Neural cell (in vitro differentiated cells): Measurements from ENCODE around the gene TMCO4. TPM values are rescaled to one million over a fixed set of nuclear protein-coding genes. Genes with fewer than 3 reads are reported as not detected.

Experiments used
- H2AFZ ChIP-seq: fragments of 200-600, 300-800 bp; sonication (generic), shearing (Covaris generic); 2 replicates; pipeline ENCODE4 v1.6.0; 2014; ENCODE audit warnings: low read depth, mild to moderate bottlenecking, antibody characterized with exemption, low read length, moderate library complexity
- H3F3A ChIP-seq: fragments of 200-600 bp; shearing (Covaris generic); 2 replicates; pipeline ENCODE4 v1.6.1; 2016; ENCODE audit warnings: mild to moderate bottlenecking, moderate library complexity, mixed read lengths, antibody characterized with exemption, low read length; ENCODE audit not compliant: insufficient read depth, poor library complexity, severe bottlenecking
- H3K27ac ChIP-seq: fragments of 200-600, 300-800 bp; sonication (generic), shearing (Covaris generic); 2 replicates; pipeline ENCODE4 v1.5.1; 2014; ENCODE audit warnings: mild to moderate bottlenecking, low read length, moderate library complexity
- H3K27me3 ChIP-seq: fragments of 300-800, 200-600 bp; sonication (generic), shearing (Covaris generic); 2 replicates; pipeline ENCODE4 v1.6.0; 2014; ENCODE audit warnings: mild to moderate bottlenecking, low read depth, low read length, moderate library complexity; ENCODE audit not compliant: insufficient read depth
- H3K36me3 ChIP-seq: fragments of 300-800, 200-600 bp; sonication (generic), shearing (Covaris generic); 2 replicates; pipeline ENCODE4 v1.5.1; 2014; ENCODE audit warnings: mild to moderate bottlenecking, antibody characterized with exemption, low read length, moderate library complexity; ENCODE audit not compliant: insufficient read depth
- H3K4me2 ChIP-seq: fragments of 300-800, 200-600 bp; sonication (generic), shearing (Covaris generic); 2 replicates; pipeline ENCODE4 v1.6.0; 2014; ENCODE audit warnings: mild to moderate bottlenecking, low read length
- H3K4me3 ChIP-seq: fragments of 300-800, 200-600 bp; sonication (generic), shearing (Covaris generic); 2 replicates; pipeline ENCODE4 v1.5.1; 2014; ENCODE audit warnings: mild to moderate bottlenecking, low read length, moderate library complexity
- H3K79me2 ChIP-seq: fragments of 200-600 bp; shearing (Covaris generic); replicated peaks from 2 replicates; pipeline ENCODE4 v1.6.0; 2014; ENCODE audit warnings: mild to moderate bottlenecking, low read length, moderate library complexity; ENCODE audit not compliant: insufficient read depth
- H3K9ac ChIP-seq: fragments of 300-800, 200-600 bp; sonication (generic), shearing (Covaris generic); 2 replicates; pipeline ENCODE4 v1.6.1; 2016; ENCODE audit warnings: mild to moderate bottlenecking, low read length, mixed read lengths
- H3K9me2 ChIP-seq: fragments of 200-600 bp; shearing (Covaris generic); 2 replicates; pipeline ENCODE4 v1.6.1; 2016; ENCODE audit warnings: mild to moderate bottlenecking, low read length, mixed read lengths; ENCODE audit not compliant: insufficient read depth
- H3K9me3 ChIP-seq: fragments of 200-600, 300-800 bp; sonication (generic), shearing (Covaris generic); 2 replicates; pipeline ENCODE4 v1.6.1; 2016; ENCODE audit warnings: mild to moderate bottlenecking, mixed run types, low read length, moderate library complexity, mixed read lengths
- H4K20me1 ChIP-seq: fragments of 200-600 bp; shearing (Covaris generic); 2 replicates; pipeline ENCODE4 v1.6.1; 2016; ENCODE audit warnings: mild to moderate bottlenecking, mixed run types; ENCODE audit not compliant: insufficient read depth
- CTCF ChIP-seq: fragments of 450-650 bp; IDR thresholded peaks from 2 replicates; pipeline ENCODE4 v1.5.1; 2014; ENCODE audit warnings: antibody characterized with exemption, mild to moderate bottlenecking, moderate library complexity; ENCODE audit not compliant: poor library complexity, severe bottlenecking
- EP300 ChIP-seq: fragments of 450-650 bp; conservative IDR thresholded peaks from 2 replicates; pipeline ENCODE4 v1.6.1; 2014; ENCODE audit warnings: antibody characterized with exemption, mild to moderate bottlenecking, moderate library complexity; ENCODE audit not compliant: poor library complexity, severe bottlenecking
- EZH2 ChIP-seq: fragments of 200-600, 300-800 bp; shearing (Covaris generic), sonication (generic); IDR thresholded peaks from 2 replicates; pipeline ENCODE4 v1.6.1; 2014; ENCODE audit warnings: antibody characterized with exemption, low read length, borderline replicate concordance, mild to moderate bottlenecking; ENCODE audit not compliant: insufficient read depth, poor library complexity, severe bottlenecking
- MXI1 ChIP-seq: fragments of 450-650 bp; conservative IDR thresholded peaks from 2 replicates; pipeline ENCODE4 v1.6.1; 2014; ENCODE audit warnings: antibody characterized with exemption, mild to moderate bottlenecking; ENCODE audit not compliant: poor library complexity, severe bottlenecking
- POLR2AphosphoS5 ChIP-seq: IDR thresholded peaks from 2 replicates; pipeline ENCODE4 v1.6.1; 2012
- RAD21 ChIP-seq: fragments of 450-650 bp; conservative IDR thresholded peaks from 2 replicates; pipeline ENCODE4 v1.6.1; 2014; ENCODE audit warnings: antibody characterized with exemption, mild to moderate bottlenecking, moderate library complexity
- REST ChIP-seq: IDR thresholded peaks from 2 replicates; pipeline ENCODE4 v1.6.1; 2012; ENCODE audit warnings: borderline replicate concordance
- SMC3 ChIP-seq: fragments of 450-650 bp; conservative IDR thresholded peaks from 2 replicates; pipeline ENCODE4 v1.6.1; 2014; ENCODE audit warnings: antibody characterized with exemption, mild to moderate bottlenecking, moderate library complexity; ENCODE audit not compliant: poor library complexity
- TAF1 ChIP-seq: IDR thresholded peaks from 2 replicates; pipeline ENCODE4 v1.6.1; 2012; ENCODE audit warnings: low read depth
- polyA plus RNA-seq: library from polyadenylated mRNA; depleted of rRNA; stranded (reverse); fragments of >200 nt; gene quantifications from 2 replicates; pipeline ENCODE4 v1.2.3, GENCODE V29; 2014

The TMCO4 gene
- polyA plus RNA-seq, 1 donor from 2014 or later = not detected

- Histone ChIP-seq H2AFZ (no peak overlapping the region), H4K20me1 (no peaks in the 10 kb centered on the region), H3K9me3 (no peaks in the 10 kb centered on the region), H3K4me2 (no peak overlapping the region), H3F3A (no peaks in the 10 kb centered on the region), H3K36me3 (no peaks in the 10 kb centered on the region), H3K79me2 (no peaks in the 10 kb centered on the region), H3K27me3 (no peaks in the 10 kb centered on the region), H3K4me3 (no peak overlapping the region), H3K27ac (no peak overlapping the region), H3K9ac (no peak overlapping the region), H3K9me2 (no peaks in the 10 kb centered on the region)
- TF ChIP-seq MXI1 = no peak
- no peak for TF ChIP-seq RAD21
Observed at GRCh38 chr1:19811206-19811851, 11.6 kb upstream of the TMCO4 start.

GRCh38 chr1:19809044-19809750, 9.5 kb upstream of the TMCO4 start:
- Histone ChIP-seq H3K27ac (no peak overlapping the region), H3K4me3 (no peak overlapping the region), H3F3A (no peaks in the 10 kb centered on the region), H3K27me3 (no peaks in the 10 kb centered on the region), H3K79me2 (no peaks in the 10 kb centered on the region), H4K20me1 (no peaks in the 10 kb centered on the region), H3K36me3 (no peaks in the 10 kb centered on the region), H3K9me3 (no peaks in the 10 kb centered on the region), H3K9ac (no peak overlapping the region), H3K4me2 (no peak overlapping the region), H3K9me2 (no peaks in the 10 kb centered on the region), H2AFZ (no peak overlapping the region)
- TF ChIP-seq POLR2AphosphoS5 (no peak), SMC3 (no peak), CTCF (no peak), REST (no peak), TAF1 (no peak), EZH2 (no peak), EP300 (no peak), RAD21 (no peak)
